ENCODE results near the gene SGMS1. TPM values are rescaled to one million over a fixed set of nuclear protein-coding genes. Genes with fewer than 3 reads are reported as not detected.
A peak's percentile ranks its signal among the peaks of the same experiment; 100 is the strongest.

Gene SGMS1
- total RNA-seq, 3 donors from 2014 or later (not counting 1 experiment from before 2014, with no cell fraction given): 24.5 to 32.7 (median 30.4) TPM

DNA sequence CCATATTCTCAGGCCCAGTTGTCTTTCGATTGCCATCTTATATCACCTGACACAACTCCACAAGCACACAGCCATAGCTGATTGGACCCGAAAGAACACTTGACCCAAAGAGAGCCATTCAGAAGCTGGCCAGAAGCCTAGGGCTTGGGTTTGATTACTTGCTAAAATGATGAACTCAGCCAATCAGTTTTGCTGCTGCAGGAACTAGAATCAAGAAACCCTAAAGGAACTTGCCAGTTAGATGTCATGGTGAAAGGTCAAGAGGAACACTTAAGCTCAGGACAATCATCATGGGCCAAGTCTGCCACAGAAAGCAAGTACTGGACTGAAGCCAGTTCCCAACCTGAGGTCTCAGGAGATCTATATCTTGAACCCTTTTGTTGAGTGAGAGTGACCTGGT lies 150.0 kb downstream of the SGMS1 start:
- peaks cover 8% of the 10 kb centered on the region for H3K9me3 ChIP-seq (ENCODE audit: control insufficient read depth, insufficient read depth, low read length)
- no peak overlapping the region for H3K27ac ChIP-seq (ENCODE audit: low read length)
- 100% methylated on average over 2 of the region's 2 CpGs for WGBS (ENCODE audit: insufficient coverage)
- no peaks in the 10 kb centered on the region for H3K27me3 ChIP-seq (ENCODE audit: control insufficient read depth, insufficient read depth, low read length)
- H3K27me3 Mint-ChIP-seq (ENCODE audit: low read depth in 2 of 2): no peaks in the 10 kb centered on the region
- no peaks in the 10 kb centered on the region for H3K36me3 ChIP-seq (ENCODE audit: control insufficient read depth, insufficient read depth, low read length)
- TF ChIP-seq, protein P1, sequence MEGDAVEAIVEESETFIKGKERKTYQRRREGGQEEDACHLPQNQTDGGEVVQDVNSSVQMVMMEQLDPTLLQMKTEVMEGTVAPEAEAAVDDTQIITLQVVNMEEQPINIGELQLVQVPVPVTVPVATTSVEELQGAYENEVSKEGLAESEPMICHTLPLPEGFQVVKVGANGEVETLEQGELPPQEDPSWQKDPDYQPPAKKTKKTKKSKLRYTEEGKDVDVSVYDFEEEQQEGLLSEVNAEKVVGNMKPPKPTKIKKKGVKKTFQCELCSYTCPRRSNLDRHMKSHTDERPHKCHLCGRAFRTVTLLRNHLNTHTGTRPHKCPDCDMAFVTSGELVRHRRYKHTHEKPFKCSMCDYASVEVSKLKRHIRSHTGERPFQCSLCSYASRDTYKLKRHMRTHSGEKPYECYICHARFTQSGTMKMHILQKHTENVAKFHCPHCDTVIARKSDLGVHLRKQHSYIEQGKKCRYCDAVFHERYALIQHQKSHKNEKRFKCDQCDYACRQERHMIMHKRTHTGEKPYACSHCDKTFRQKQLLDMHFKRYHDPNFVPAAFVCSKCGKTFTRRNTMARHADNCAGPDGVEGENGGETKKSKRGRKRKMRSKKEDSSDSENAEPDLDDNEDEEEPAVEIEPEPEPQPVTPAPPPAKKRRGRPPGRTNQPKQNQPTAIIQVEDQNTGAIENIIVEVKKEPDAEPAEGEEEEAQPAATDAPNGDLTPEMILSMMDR (IDR thresholded peaks at IDR 0.05): no peak
- H3K27ac Mint-ChIP-seq: no peak overlapping the region
- H3K9me3 Mint-ChIP-seq: no peaks in the 10 kb centered on the region
- H3K4me1 ChIP-seq (ENCODE audit: control insufficient read depth, insufficient read depth, low read length): peaks cover 3% of the 10 kb centered on the region
- DNase-seq (no peak), ATAC-seq (no peak)
- no peak overlapping the region for H3K4me3 Mint-ChIP-seq
- intact Hi-C loops (cut with micrococcal nuclease): no loop called here
- no peak overlapping the region for H3K4me3 ChIP-seq (ENCODE audit: low read length)
- H3K36me3 Mint-ChIP-seq: no peaks in the 10 kb centered on the region
- H3K4me1 Mint-ChIP-seq: peaks cover 37% of the 10 kb centered on the region in 2 donors

DNA sequence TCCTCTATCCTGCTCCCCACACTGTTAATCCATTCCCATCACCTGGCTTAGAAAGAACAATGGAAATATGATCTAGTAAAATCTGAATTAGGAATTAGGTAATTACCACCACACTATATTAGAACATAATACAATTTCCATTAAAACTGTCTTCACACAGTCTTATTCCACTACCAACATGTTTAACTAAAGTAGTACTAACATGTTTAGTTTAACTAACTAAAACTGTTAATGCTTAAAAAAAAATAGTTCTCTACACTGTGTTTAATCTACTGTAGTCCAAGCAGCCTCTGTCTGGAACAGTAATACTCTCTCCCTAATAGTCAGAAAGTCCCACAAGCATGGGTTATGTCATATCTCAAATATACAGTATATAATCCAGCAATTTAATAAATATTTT lies 150.8 kb downstream of the SGMS1 start:
- intact Hi-C loops (cut with micrococcal nuclease): no loop called here
- TF ChIP-seq, protein P1 (IDR thresholded peaks at IDR 0.05): no peak
- H3K4me1 Mint-ChIP-seq: peaks cover 35 to 43% of the 10 kb centered on the region in 2 donors
- DNase-seq (no peak), ATAC-seq (no peak)
- Histone ChIP-seq H3K4me3 (ENCODE audit: low read length) (no peak overlapping the region), H3K4me1 (ENCODE audit: control insufficient read depth, insufficient read depth, low read length) (peaks cover 3% of the 10 kb centered on the region), H3K9me3 (ENCODE audit: control insufficient read depth, insufficient read depth, low read length) (peaks cover 8% of the 10 kb centered on the region), H3K27ac (ENCODE audit: low read length) (no peak overlapping the region), H3K27me3 (ENCODE audit: control insufficient read depth, insufficient read depth, low read length) (no peaks in the 10 kb centered on the region), H3K36me3 (ENCODE audit: control insufficient read depth, insufficient read depth, low read length) (no peaks in the 10 kb centered on the region)
- no peak overlapping the region for H3K4me3 Mint-ChIP-seq
- no peaks in the 10 kb centered on the region for H3K27me3 Mint-ChIP-seq (ENCODE audit: low read depth in 2 of 2)
- H3K27ac Mint-ChIP-seq: no peak overlapping the region
- no peaks in the 10 kb centered on the region for H3K9me3 Mint-ChIP-seq
- H3K36me3 Mint-ChIP-seq: no peaks in the 10 kb centered on the region

DNA sequence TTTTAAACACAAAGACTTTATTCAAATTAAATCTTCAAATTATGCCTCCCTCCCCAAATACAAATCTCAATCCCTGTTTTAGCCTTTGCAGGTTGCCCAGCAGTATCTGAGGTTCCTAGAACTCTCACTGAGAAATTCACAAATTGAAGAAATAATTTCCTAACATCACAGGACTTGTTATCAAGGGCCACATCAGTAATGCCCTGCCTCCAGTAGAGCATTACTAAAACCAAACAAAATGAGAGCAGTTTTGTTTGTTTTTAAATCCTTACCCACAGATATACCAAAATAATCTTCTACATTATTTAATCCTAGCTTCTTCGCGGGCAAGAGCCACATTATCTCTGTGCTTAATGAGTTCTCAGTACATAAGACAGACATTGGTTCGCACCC lies 152.2 kb downstream of the SGMS1 start:
- Mint-ChIP-seq H3K27me3 (ENCODE audit: low read depth in 2 of 2) (no peaks in the 10 kb centered on the region), H3K9me3 (no peaks in the 10 kb centered on the region), H3K4me1 (peaks cover 27 to 47% of the 10 kb centered on the region in 2 donors), H3K27ac (no peak overlapping the region), H3K36me3 (no peaks in the 10 kb centered on the region), H3K4me3 (no peak overlapping the region)
- intact Hi-C loops (cut with micrococcal nuclease): no loop called here
- no peak for ATAC-seq
- H3K4me1 ChIP-seq (ENCODE audit: control insufficient read depth, insufficient read depth, low read length): peaks cover 3% of the 10 kb centered on the region
- no peaks in the 10 kb centered on the region for H3K27me3 ChIP-seq (ENCODE audit: control insufficient read depth, insufficient read depth, low read length)
- peaks cover 3% of the 10 kb centered on the region for H3K9me3 ChIP-seq (ENCODE audit: control insufficient read depth, insufficient read depth, low read length)
- no peak for DNase-seq
- no peak overlapping the region for H3K27ac ChIP-seq (ENCODE audit: low read length)
- TF ChIP-seq, protein P1 (IDR thresholded peaks at IDR 0.05): no peak
- H3K4me3 ChIP-seq (ENCODE audit: low read length): no peak overlapping the region
- H3K36me3 ChIP-seq (ENCODE audit: control insufficient read depth, insufficient read depth, low read length): no peaks in the 10 kb centered on the region
- WGBS (ENCODE audit: insufficient coverage): 82% methylated on average over 3 of the region's 3 CpGs

DNA sequence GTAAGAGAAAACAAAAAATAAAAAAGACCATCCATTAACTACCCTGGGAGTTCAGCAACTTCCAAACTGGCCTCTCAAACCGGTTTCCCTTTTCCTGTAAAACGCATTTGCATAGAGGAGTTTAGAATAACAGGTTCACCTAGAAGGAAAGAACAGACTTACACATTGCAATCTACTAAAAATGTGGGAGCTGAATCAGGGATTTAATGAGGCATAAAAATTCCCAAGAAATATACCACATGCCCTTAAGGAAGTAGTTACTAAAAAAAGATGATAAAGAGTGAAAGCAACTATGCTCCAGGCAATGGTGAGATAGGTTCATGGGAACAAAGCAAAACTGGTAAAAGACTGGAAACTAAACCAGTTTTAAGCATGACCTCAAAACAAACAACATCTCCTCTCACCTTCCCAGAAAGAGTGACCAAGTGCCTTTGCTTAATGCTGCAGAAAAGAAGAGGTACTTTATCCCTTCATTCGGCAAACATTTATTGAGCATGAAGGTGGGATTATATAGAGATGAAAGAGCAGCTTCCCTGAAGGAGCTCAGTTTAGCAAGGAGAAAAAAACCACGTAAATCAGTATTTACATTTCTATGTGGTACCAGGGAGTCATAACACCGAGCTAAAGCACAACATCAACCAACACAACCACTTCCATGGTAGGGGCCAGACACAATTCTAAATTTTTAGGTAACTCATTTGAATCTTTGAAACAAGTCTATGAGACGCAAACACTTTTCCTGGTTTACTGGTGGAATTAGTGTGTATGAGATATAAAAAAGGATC lies 152.8 kb downstream of the SGMS1 start:
- Mint-ChIP-seq H3K36me3 (no peaks in the 10 kb centered on the region), H3K4me3 (no peak overlapping the region), H3K27me3 (ENCODE audit: low read depth in 2 of 2) (no peaks in the 10 kb centered on the region), H3K4me1 (peaks cover 27 to 47% of the 10 kb centered on the region in 2 donors), H3K27ac (peak overlapping the region; percentile 32 to 35), H3K9me3 (no peaks in the 10 kb centered on the region)
- WGBS (ENCODE audit: insufficient coverage): 80% methylated on average over 3 of the region's 6 CpGs
- intact Hi-C loops (cut with micrococcal nuclease): no loop called here
- TF ChIP-seq, protein P1 (IDR thresholded peaks at IDR 0.05): no peak
- DNase-seq (no peak), ATAC-seq (no peak)
- Histone ChIP-seq H3K27ac (ENCODE audit: low read length) (no peak overlapping the region), H3K9me3 (ENCODE audit: control insufficient read depth, insufficient read depth, low read length) (no peaks in the 10 kb centered on the region), H3K27me3 (ENCODE audit: control insufficient read depth, insufficient read depth, low read length) (no peaks in the 10 kb centered on the region), H3K4me1 (ENCODE audit: control insufficient read depth, insufficient read depth, low read length) (peaks cover 3% of the 10 kb centered on the region), H3K36me3 (ENCODE audit: control insufficient read depth, insufficient read depth, low read length) (no peaks in the 10 kb centered on the region), H3K4me3 (ENCODE audit: low read length) (no peak overlapping the region)
